ENCODE measurements around the gene TTC7B.

The TTC7B gene

DNA sequence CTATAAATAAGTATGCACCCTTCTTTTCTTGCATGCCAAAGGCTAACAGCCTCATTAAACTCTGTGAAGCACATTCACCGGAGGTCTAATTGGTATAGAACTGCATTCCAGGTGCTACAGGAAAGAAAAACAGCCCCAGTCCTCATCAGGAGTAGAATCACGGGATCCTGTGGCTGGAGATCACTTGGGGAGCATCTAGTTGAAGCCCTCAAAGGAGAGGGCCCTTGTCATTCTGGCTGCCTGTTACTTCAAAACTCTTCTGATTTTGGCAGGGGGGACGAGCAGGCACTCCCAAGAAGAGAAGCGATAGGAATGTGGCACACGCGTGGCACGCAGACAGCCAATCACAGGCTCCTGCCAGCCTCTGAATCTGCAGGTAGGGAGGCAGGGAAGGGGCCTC, 154.4 kb downstream of the TTC7B start:
- H3K4me3 ChIP-seq (ENCODE audit: low read depth, low read length): no peak overlapping the region
- CTCF ChIA-PET: no interaction called here
- POLR2A ChIA-PET: no interaction called here
- TF ChIP-seq, protein P1, sequence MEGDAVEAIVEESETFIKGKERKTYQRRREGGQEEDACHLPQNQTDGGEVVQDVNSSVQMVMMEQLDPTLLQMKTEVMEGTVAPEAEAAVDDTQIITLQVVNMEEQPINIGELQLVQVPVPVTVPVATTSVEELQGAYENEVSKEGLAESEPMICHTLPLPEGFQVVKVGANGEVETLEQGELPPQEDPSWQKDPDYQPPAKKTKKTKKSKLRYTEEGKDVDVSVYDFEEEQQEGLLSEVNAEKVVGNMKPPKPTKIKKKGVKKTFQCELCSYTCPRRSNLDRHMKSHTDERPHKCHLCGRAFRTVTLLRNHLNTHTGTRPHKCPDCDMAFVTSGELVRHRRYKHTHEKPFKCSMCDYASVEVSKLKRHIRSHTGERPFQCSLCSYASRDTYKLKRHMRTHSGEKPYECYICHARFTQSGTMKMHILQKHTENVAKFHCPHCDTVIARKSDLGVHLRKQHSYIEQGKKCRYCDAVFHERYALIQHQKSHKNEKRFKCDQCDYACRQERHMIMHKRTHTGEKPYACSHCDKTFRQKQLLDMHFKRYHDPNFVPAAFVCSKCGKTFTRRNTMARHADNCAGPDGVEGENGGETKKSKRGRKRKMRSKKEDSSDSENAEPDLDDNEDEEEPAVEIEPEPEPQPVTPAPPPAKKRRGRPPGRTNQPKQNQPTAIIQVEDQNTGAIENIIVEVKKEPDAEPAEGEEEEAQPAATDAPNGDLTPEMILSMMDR (IDR thresholded peaks at IDR 0.05; ENCODE audit: insufficient read depth, low read length, missing control alignments): no peak
- no peak for DNase-seq (ENCODE audit: low read depth, low spot score)

DNA sequence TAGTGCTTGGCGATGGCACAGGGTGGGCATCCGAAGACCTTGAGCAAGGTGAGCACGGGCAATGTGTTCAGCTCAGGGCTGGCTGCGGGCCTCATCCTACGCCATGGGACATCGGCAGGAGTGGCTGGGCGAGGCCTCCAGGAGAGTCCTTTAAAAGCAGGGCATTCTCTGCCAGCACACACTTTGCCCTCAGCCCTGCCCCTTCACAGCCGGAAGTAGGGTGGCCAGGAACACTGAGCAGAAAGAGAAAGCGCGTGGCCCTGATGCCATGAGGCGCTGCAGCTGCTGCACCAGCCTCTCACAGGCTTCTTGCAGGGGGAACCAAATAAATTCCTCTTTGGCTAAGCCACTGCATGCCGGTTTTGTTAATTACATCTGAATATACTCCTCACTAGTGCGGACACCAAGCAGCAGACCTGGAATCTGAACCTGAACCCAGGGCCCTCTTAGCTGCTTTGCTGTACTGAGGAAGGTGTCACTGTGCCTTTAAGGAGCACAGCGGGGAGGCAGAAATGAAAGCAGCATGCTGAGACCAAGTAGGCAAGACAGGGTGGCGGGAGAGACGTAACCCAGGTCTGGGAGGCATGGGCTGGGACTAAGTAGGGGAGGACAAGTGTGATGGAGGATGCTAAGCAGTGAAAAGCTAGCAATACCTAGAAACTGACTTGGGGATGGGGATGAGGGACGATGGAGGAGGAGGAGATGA, 155.2 kb downstream of the TTC7B start:
- POLR2A ChIA-PET: no interaction called here
- CTCF ChIA-PET: interaction anchor here (1.1 kb wide), 1 partner anchor 10 kb away, joined by 3 read pairs; no protein-coding TSS in a partner anchor
- DNase-seq (ENCODE audit: low read depth, low spot score): no peak

DNA sequence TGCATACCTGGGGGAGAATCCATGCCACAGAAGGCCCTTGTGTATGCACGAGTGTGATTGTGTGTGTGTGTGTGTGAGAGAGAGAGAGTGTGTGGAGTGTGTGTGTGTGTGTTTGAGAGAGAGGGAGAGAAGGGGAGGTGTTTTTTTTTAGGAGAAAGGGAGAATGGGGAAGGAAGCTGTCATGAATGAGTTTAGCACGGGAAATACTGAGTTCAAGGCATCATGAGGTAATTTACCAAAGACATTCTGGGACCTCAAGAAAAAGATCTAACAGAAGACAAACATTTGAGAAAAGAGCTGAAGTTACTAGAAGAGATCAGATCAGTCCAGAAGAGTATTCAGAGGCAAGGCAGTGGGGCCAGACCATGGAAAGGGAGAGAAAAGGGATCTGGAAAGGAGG, 157.1 kb downstream of the TTC7B start:
- POLR2A ChIA-PET: no interaction called here
- no peak for DNase-seq (ENCODE audit: low read depth, low spot score)
- CTCF ChIA-PET: interaction anchor here (1.4 kb wide), 1 partner anchor 277 kb away, joined by 3 read pairs; no protein-coding TSS in a partner anchor
- TF ChIP-seq, protein P1 (IDR thresholded peaks at IDR 0.05; ENCODE audit: insufficient read depth, low read length, missing control alignments): no peak
- no peak overlapping the region for H3K4me3 ChIP-seq (ENCODE audit: low read depth, low read length)

More for the DNA sequence above, 155.2 kb downstream of the TTC7B start:
- TF ChIP-seq, protein P1 (IDR thresholded peaks at IDR 0.05; ENCODE audit: insufficient read depth, low read length, missing control alignments): no peak
- H3K4me3 ChIP-seq (ENCODE audit: low read depth, low read length): no peak overlapping the region

DNA sequence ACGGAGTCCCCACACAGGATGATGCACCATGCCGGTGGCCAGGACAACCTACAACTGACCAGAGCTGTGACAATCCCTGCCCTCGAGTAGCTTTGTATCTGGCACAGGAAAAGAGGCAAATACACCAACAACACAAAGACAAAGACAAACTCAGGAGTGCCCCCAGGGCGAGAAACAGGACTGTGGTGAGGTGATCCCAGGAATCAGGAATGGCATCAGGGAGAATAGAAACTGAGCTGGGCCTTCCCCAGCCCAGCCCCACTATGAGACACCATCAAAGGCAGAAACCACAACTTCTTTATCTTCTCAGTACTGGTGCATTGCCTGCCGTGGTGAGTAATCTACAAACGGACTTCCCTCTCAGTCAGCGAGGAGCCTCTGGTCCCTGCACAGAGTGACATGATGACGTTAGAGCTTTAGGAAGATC, 157.7 kb downstream of the TTC7B start:
- TF ChIP-seq, protein P1 (IDR thresholded peaks at IDR 0.05; ENCODE audit: insufficient read depth, low read length, missing control alignments): no peak
- ChIA-PET POLR2A (no interaction called here), CTCF (interaction anchor here (1.4 kb wide), 1 partner anchor 276 kb away, joined by 3 read pairs; no protein-coding TSS in a partner anchor)
- DNase-seq (ENCODE audit: low read depth, low spot score): peak; percentile 16
- no peak overlapping the region for H3K4me3 ChIP-seq (ENCODE audit: low read depth, low read length)

DNA sequence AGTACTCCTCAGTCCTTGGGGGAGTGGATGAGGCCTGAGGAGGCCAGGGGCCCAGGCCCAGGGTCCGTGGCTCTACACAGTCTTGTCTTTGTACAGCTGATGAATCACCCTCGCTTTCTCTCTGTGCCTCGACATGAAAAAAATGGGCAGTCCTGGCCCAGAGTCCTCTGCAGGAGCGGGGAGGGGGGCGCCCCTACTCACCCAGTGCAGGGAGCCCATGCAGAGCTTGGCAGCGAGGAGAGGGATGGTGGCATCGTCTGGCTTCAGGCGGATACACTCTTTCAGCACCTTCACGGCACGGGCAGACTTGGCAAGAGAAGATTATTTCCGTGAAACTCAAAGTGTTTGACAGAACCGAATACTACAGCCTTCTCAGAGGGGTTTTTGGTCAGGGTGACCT, 159.3 kb downstream of the TTC7B start:
- CTCF ChIA-PET: no interaction called here
- H3K4me3 ChIP-seq (ENCODE audit: low read depth, low read length): no peak overlapping the region
- TF ChIP-seq, protein P1 (IDR thresholded peaks at IDR 0.05; ENCODE audit: insufficient read depth, low read length, missing control alignments): no peak
- no peak for DNase-seq (ENCODE audit: low read depth, low spot score)
- POLR2A ChIA-PET: no interaction called here

DNA sequence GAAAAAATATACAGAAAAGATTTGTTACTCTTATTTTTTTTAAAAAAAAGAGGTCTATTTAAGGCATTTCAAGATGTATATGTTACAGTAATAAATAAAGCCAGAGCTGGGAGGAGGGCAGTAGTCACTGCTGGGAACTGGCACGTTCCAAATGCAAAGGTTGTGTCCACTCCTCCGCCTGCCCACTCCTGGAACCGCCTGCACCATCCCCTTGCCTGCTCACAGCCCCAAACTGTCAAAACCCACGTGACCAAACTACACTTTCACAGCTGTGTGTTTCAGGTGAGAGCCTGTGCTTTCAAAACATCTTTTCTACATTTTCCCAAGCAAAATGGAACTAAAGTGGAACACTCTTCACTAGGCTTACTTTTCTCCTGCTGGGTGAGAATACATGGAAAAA, 160.4 kb downstream of the TTC7B start:
- POLR2A ChIA-PET: no interaction called here
- TF ChIP-seq, protein P1 (IDR thresholded peaks at IDR 0.05; ENCODE audit: insufficient read depth, low read length, missing control alignments): no peak
- CTCF ChIA-PET: no interaction called here
- DNase-seq (ENCODE audit: low read depth, low spot score): no peak
- no peak overlapping the region for H3K4me3 ChIP-seq (ENCODE audit: low read depth, low read length)
